COLO668 (cell line): Measurements from ENCODE around the gene STRC.
"Not testable (repeated sequence)": the region's sequence is repeated elsewhere in the genome, so short reads cannot be mapped to it uniquely, and the experiment has no call there.

ENCODE experiments used
- DNase-seq: peaks from one replicate; lab custom pipeline; 2025; ENCODE audit not compliant: unreplicated experiment; lab: John Stamatoyannopoulos, UW

Gene STRC

GRCh38 chr15:43618700-43619099 lies at the start of gene STRC:
Gene STRC (minus strand): TSS chr15:43618800. CDS start chr15:43618722, 78 bp downstream.
- not testable (repeated sequence) for DNase-seq

GRCh38 chr15:43666177-43666576 lies 47.6 kb upstream of the STRC start:
- not testable (repeated sequence) for DNase-seq

GRCh38 chr15:43663333-43663732 lies 44.7 kb upstream of the STRC start:
- not testable (repeated sequence) for DNase-seq

GRCh38 chr15:43662293-43662692 lies 43.7 kb upstream of the STRC start:
- DNase-seq, result not testable (repeated sequence)

GRCh38 chr15:43659727-43660126 lies 41.1 kb upstream of the STRC start:
- DNase-seq, result not testable (repeated sequence)

GRCh38 chr15:43649430-43649926 lies 30.9 kb upstream of the STRC start:
- DNase-seq, result not testable (repeated sequence)

GRCh38 chr15:43648649-43649429 lies 30.2 kb upstream of the STRC start, which contains the start of gene CATSPER2:
Gene CATSPER2 (minus strand): TSS chr15:43648844. CDS start chr15:43648061, 783 bp downstream.
- no peak for DNase-seq

- not testable (repeated sequence) for DNase-seq
Measured at GRCh38 chr15:43638464-43639204, 20.0 kb upstream of the STRC start.

- DNase-seq, result not testable (repeated sequence)
Measured at GRCh38 chr15:43626937-43627336, 8.3 kb upstream of the STRC start.

GRCh38 chr15:43625106-43625505 lies 6.5 kb upstream of the STRC start:
- DNase-seq, result no peak

GRCh38 chr15:43622068-43622799 lies 3.6 kb upstream of the STRC start:
- not testable (repeated sequence) for DNase-seq

GRCh38 chr15:43617750-43618149 lies 850 bp downstream of the STRC start:
- DNase-seq, result not testable (repeated sequence)

- DNase-seq, result peak; percentile 49
Measured at GRCh38 chr15:43602233-43602632, 16.4 kb downstream of the STRC start.

- not testable (repeated sequence) for DNase-seq
Measured at GRCh38 chr15:43600200-43600599, 18.4 kb downstream of the STRC start.

GRCh38 chr15:43599131-43599530 lies 19.5 kb downstream of the STRC start:
- not testable (repeated sequence) for DNase-seq

GRCh38 chr15:43593328-43594190 lies 25.0 kb downstream of the STRC start, which contains the start of gene CKMT1B:
Gene CKMT1B (plus strand): TSS chr15:43594027. CDS start chr15:43594219, 192 bp downstream.
- not testable (repeated sequence) for DNase-seq

- not testable (repeated sequence) for DNase-seq
Measured at GRCh38 chr15:43592841-43593240, 25.8 kb downstream of the STRC start.

GRCh38 chr15:43589778-43590466 lies 28.7 kb downstream of the STRC start, which contains the start of gene PPIP5K1:
Gene PPIP5K1 (minus strand): TSS chr15:43590208. CDS start chr15:43584504, 5,704 bp downstream.
- not testable (repeated sequence) for DNase-seq

GRCh38 chr15:43574607-43575006 lies 44.0 kb downstream of the STRC start:
- DNase-seq, result not testable (repeated sequence)
